Astrocyte of the cerebellum (primary cell): Measurements from ENCODE around the gene TGFB1I1.

Experiments
- DNase-seq: peaks from one replicate; pipeline ENCODE4 v3.0.0-alpha.2; 2011; ENCODE audit warnings: low read depth
- H3K4me3 ChIP-seq: 2 replicates; pipeline ENCODE4 v1.5.1; 2011; ENCODE audit warnings: mild to moderate bottlenecking, low read depth, low read length, moderate library complexity
- CTCF ChIP-seq: IDR thresholded peaks from 2 replicates; pipeline ENCODE4 v1.5.1; 2012; ENCODE audit warnings: low read length, low read depth, moderate library complexity, mild to moderate bottlenecking; ENCODE audit errors: missing control alignments
- in situ Hi-C: cut with HindIII; loops from 2 replicates; pipeline ENCODE4 v1.10.0; 2017; ENCODE audit warnings: low sequenced_read_pairs

Gene TGFB1I1

GRCh38 chr16:31459687-31460581 is 12.0 kb upstream of the TGFB1I1 start:
- in situ Hi-C loops, result loop anchor here (10.0 kb wide), 1 partner anchor 265 kb away; no protein-coding TSS in a partner anchor

DNA sequence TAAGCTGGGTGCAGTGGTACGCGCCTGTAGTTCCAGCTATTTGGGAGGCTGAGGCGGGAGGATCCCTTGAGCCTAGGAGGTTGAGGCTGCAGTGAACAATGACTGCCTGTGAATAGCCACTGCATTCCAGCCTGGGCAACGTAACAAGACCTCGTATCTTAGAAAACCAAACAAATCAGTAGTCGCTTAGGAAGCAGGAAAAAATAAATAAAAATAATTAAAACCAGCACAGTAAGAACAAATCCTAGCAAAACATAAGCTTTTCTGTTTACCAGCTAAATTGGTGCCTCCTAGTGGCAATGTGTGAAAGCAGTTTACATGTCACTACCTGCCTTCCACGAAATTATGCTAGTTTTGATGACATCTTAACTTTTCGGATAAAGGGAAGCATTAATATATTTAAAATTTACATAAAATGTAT is 11.4 kb upstream of the TGFB1I1 start:
- H3K4me3 ChIP-seq, result peak overlapping the region; percentile 58
- in situ Hi-C loops, result no loop called here

More at GRCh38 chr16:31459687-31460581, 12.0 kb upstream of the TGFB1I1 start:
- no peak for TF ChIP-seq CTCF
- peak; percentile 97 for DNase-seq
- H3K4me3 ChIP-seq, result peak overlapping the region; percentile 82

GRCh38 chr16:31461201-31461920 is 10.6 kb upstream of the TGFB1I1 start:
- in situ Hi-C loops, result no loop called here
- DNase-seq, result no peak
- TF ChIP-seq CTCF, result no peak
- H3K4me3 ChIP-seq, result no peak overlapping the region

More for the DNA sequence above, 11.4 kb upstream of the TGFB1I1 start:
- DNase-seq, result no peak
- TF ChIP-seq CTCF, result peak; percentile 68

DNA sequence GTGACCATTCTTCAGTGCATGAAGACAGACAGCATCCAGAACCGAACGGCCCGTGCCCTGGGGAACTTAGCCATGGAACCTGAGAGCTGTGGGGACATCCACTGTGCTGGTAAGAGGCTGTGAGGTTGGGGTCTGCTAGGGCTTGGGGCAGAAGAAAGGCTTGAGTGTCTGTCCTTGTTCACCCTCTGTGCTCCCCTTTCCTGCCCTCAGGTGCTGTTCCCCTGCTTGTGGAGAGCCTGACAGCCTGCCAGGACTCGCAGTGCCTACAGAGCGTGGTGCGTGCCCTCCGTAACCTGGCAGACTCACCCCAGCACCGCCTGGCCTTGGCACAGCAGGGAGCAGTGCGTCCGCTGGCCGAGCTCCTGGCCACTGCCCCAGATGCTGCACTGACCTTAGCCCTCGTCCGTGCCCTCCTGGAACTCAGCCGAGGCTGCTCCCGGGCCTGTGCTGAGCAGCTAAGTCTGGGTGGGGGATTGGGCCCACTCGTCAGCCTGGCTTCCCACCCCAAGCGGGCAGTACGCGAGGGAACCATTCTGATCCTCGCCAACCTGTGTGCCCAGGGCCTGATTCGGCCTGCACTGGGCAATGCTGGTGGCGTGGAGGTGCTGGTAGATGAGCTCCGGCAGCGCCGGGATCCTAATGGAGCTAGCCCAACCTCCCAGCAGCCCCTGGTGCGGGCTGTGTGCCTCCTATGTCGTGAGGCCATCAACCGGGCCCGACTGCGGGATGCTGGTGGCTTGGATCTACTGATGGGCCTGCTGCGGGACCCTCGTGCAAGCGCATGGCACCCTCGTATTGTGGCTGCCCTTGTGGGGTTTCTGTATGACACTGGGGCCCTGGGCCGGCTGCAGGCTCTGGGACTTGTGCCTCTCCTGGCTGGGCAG is 9.8 kb upstream of the TGFB1I1 start:
- in situ Hi-C loops, result no loop called here
- no peak for TF ChIP-seq CTCF
- H3K4me3 ChIP-seq, result no peak overlapping the region
- DNase-seq, result no peak

GRCh38 chr16:31464348-31464769 is 7.6 kb upstream of the TGFB1I1 start:
- TF ChIP-seq CTCF, result no peak
- DNase-seq, result no peak
- in situ Hi-C loops, result no loop called here
- no peak overlapping the region for H3K4me3 ChIP-seq

DNA sequence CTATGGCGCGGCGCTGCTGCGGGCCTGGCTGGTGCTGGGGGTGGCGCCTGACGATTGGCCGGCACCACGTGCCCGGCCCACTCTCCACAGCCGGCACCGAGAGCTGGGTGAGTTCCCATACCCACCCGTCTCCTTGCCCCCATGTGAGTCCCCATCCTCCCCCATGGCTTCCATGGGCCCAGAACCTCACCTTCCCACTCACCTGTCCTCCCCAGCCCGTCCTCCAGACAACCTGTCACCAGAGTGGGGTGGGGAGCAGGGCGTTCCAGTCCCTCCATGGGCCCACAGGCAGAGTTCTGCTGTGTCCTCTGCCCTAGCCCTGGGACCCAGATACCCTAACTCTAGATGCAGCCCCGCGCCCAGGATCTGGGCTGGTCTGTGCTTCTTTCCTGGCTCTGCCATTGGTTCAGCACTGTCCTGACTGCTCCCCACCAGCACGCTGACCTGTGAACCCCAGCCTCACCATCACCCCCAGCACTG is 7.1 kb upstream of the TGFB1I1 start:
- no peak for TF ChIP-seq CTCF
- in situ Hi-C loops, result no loop called here
- H3K4me3 ChIP-seq, result no peak overlapping the region
- no peak for DNase-seq
